Endodermal cell (in vitro differentiated cells): ENCODE data around the gene SCN11A. TPM values are rescaled to one million over a fixed set of nuclear protein-coding genes. Genes with fewer than 3 reads are reported as not detected.

Experiments used
- DNase-seq: peaks from one replicate; pipeline ENCODE4 v3.0.0-alpha.2; 2017
- H3K27ac ChIP-seq: 2 replicates; pipeline ENCODE4 v1.5.1; 2013; ENCODE audit warnings: mild to moderate bottlenecking, low read depth, low read length, moderate library complexity
- H3K27me3 ChIP-seq: 2 replicates; pipeline ENCODE4 v1.6.1; 2013; ENCODE audit warnings: mild to moderate bottlenecking, low read length, moderate library complexity; ENCODE audit not compliant: insufficient read depth, control insufficient read depth, poor library complexity, severe bottlenecking
- H3K36me3 ChIP-seq: 2 replicates; pipeline ENCODE4 v1.7.0; 2013; ENCODE audit warnings: mild to moderate bottlenecking, low read length, moderate library complexity; ENCODE audit not compliant: control insufficient read depth, insufficient read depth
- H3K4me1 ChIP-seq: one replicate; pipeline ENCODE4 v1.7.0; 2013; ENCODE audit warnings: low read length; ENCODE audit not compliant: control insufficient read depth, insufficient read depth
- H3K4me3 ChIP-seq: 2 replicates; pipeline ENCODE4 v1.5.1; 2013; ENCODE audit warnings: mild to moderate bottlenecking, low read length, moderate library complexity
- H3K9ac ChIP-seq: 2 replicates; pipeline ENCODE4 v1.6.1; 2013; ENCODE audit warnings: mild to moderate bottlenecking, low read length, moderate library complexity; ENCODE audit not compliant: poor library complexity, severe bottlenecking; ENCODE audit errors: extremely low read depth
- H3K9me3 ChIP-seq: 2 replicates; pipeline ENCODE4 v1.6.1; 2013; ENCODE audit warnings: mild to moderate bottlenecking, low read length, moderate library complexity; ENCODE audit not compliant: control insufficient read depth
- H3K27ac Mint-ChIP-seq: 2 replicates; pipeline ENCODE4 v1.8.0; 2020; ENCODE audit warnings: mixed read lengths
- H3K27me3 Mint-ChIP-seq: 2 replicates; pipeline ENCODE4 v1.8.0; 2021; ENCODE audit warnings: mild to moderate bottlenecking, mixed read lengths; ENCODE audit not compliant: insufficient read depth
- H3K36me3 Mint-ChIP-seq: 2 replicates; pipeline ENCODE4 v1.8.0; 2020; ENCODE audit warnings: low read depth, mixed read lengths
- H3K4me1 Mint-ChIP-seq: 2 replicates; pipeline ENCODE4 v1.8.0; 2020; ENCODE audit warnings: mixed read lengths
- H3K4me3 Mint-ChIP-seq: 2 replicates; pipeline ENCODE4 v1.8.0; 2020; ENCODE audit warnings: mild to moderate bottlenecking, moderate library complexity, mixed read lengths
- H3K9me3 Mint-ChIP-seq: 2 replicates; pipeline ENCODE4 v1.8.0; 2020; ENCODE audit warnings: mild to moderate bottlenecking, mixed read lengths
- CTCF ChIP-seq: fragments of 200-600 bp; sonication (generic); conservative IDR thresholded peaks from 2 replicates; pipeline ENCODE4 v1.5.0; 2021; ENCODE audit warnings: antibody characterized with exemption, mild to moderate bottlenecking
- WGBS, 2 experiments: methylation state at CpG; one replicate each; pipeline versions ENCODE4 v1.1.5 to v1.1.7; 2013; ENCODE audit warnings: missing lambda C conversion rate in 2 of 2, mixed read lengths in 1 of 2; ENCODE audit not compliant: insufficient coverage in 1 of 2, insufficient read length in 1 of 2; 5-methylcytosine and 5-hydroxymethylcytosine counted together
- total RNA-seq, 2 donors: library from RNA; stranded (reverse); fragmentation: NEBNext Ultra II Directional in 1 of 2; extraction: Animal tissue kit (Norgen Biotek cat#: 25700) in 1 of 2; gene quantifications; 2 replicates in 1 of 2; 3 replicates in 1 of 2; pipeline ENCODE4 v1.2.1, GENCODE V29; 2021

Gene SCN11A
- total RNA-seq, 2 donors from 2014 or later = 0.40 to 0.81 TPM

- peak; percentile 84 for DNase-seq
- peaks cover 3% of the 10 kb centered on the region for H3K9me3 Mint-ChIP-seq
- no peak for TF ChIP-seq CTCF
- Histone ChIP-seq H3K27ac (no peak overlapping the region), H3K36me3 (no peaks in the 10 kb centered on the region), H3K4me1 (no peaks in the 10 kb centered on the region), H3K4me3 (no peak overlapping the region), H3K27me3 (no peaks in the 10 kb centered on the region), H3K9me3 (no peaks in the 10 kb centered on the region), H3K9ac (no peak overlapping the region)
- H3K4me1 Mint-ChIP-seq = peaks cover 7% of the 10 kb centered on the region
- H3K27ac Mint-ChIP-seq = no peak overlapping the region
- H3K4me3 Mint-ChIP-seq = no peak overlapping the region
- WGBS, 2 experiments = 57 to 72% methylated on average over 2 of the region's 2 CpGs
- no peaks in the 10 kb centered on the region for H3K36me3 Mint-ChIP-seq
- no peaks in the 10 kb centered on the region for H3K27me3 Mint-ChIP-seq
These were observed 38.5 kb downstream of the SCN11A start for GRCh38 chr3:39013289-39013688.

DNA sequence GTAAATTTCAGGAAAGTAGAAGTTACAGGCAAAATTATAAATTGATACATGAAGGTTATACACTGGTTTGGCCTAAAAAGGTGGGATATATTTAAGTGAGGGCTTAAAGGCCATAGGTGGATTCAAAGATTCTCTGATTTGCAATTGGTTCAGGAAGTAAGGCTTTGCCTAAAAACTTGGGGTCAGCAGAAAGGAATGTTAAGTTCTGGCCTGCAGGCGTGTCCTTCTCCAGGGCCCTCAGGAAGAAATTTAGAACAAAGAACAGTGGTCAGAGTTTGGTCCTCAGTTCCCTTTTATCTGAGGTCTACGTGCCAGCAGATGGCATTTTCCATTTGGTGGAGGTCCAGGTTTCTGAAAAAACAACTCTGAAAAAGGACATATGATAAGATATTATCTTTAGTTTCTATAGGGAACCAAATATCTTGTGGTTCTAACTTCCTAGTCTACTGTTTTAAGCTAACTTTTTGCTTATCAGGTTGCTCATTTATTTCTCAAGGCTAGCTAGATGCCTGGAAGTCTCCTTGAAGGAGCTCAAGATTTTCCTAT, 40.5 kb downstream of the SCN11A start:
- H3K9ac ChIP-seq = no peak overlapping the region
- Mint-ChIP-seq H3K27ac (no peak overlapping the region), H3K27me3 (no peaks in the 10 kb centered on the region), H3K36me3 (no peaks in the 10 kb centered on the region), H3K4me3 (no peak overlapping the region), H3K4me1 (peaks cover 7% of the 10 kb centered on the region), H3K9me3 (peaks cover 3% of the 10 kb centered on the region)
- H3K4me3 ChIP-seq = no peak overlapping the region
- 91 to 100% methylated on average over 2 of the region's 2 CpGs for WGBS, 2 experiments
- DNase-seq = no peak
- TF ChIP-seq CTCF = no peak
- no peaks in the 10 kb centered on the region for H3K36me3 ChIP-seq
- no peaks in the 10 kb centered on the region for H3K27me3 ChIP-seq
- no peak overlapping the region for H3K27ac ChIP-seq
- no peaks in the 10 kb centered on the region for H3K9me3 ChIP-seq
- no peaks in the 10 kb centered on the region for H3K4me1 ChIP-seq

DNA sequence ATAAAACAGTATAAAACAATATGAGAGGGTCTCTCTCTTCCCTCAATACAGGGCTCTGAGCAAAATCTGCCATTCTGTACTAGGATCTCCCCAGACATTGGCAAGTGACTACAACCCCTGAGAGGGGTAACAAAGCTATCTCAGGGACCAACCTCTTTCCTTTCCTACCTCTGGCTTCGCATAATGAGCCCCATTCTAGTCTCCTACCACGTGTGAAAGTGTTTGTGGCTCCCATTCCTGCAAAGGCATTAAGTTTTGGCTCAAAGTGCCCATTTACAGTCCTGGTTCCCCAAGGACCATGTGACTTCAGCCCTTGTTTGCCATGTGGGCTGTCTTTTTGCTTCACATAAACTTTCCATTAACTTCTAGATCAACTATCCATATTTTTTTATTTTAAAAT, 46.4 kb downstream of the SCN11A start:
- Mint-ChIP-seq H3K27me3 (no peaks in the 10 kb centered on the region), H3K4me3 (no peak overlapping the region), H3K9me3 (peaks cover 3% of the 10 kb centered on the region), H3K27ac (no peak overlapping the region), H3K36me3 (no peaks in the 10 kb centered on the region), H3K4me1 (no peaks in the 10 kb centered on the region)
- Histone ChIP-seq H3K4me1 (no peaks in the 10 kb centered on the region), H3K27ac (no peak overlapping the region), H3K9ac (no peak overlapping the region), H3K27me3 (no peaks in the 10 kb centered on the region), H3K4me3 (no peak overlapping the region), H3K9me3 (no peaks in the 10 kb centered on the region), H3K36me3 (no peaks in the 10 kb centered on the region)
- TF ChIP-seq CTCF = no peak
- 56 to 69% methylated on average over 2 of the region's 2 CpGs for WGBS, 2 experiments
- no peak for DNase-seq

Other genes with a start within 250 kb of the SCN11A start
- gene SCN10A, start 235.7 kb downstream of the SCN11A start, total RNA-seq = not detected
- gene WDR48, start 72 bp upstream of the SCN11A start, total RNA-seq = 10 to 100 TPM; 57.5 to 60.4 TPM
- gene GORASP1, start 55.7 kb upstream of the SCN11A start, total RNA-seq = 10 to 100 TPM; 47.4 to 48.9 TPM
- 1 to 10 TPM; 5.7 to 5.8 TPM for gene TTC21A, start 55.7 kb upstream of the SCN11A start, total RNA-seq
- 10 to 100 TPM in 1 of 2 donors, 1 to 10 TPM in 1; 9.2 to 11.1 TPM for gene CSRNP1, start 101.6 kb upstream of the SCN11A start, total RNA-seq
- not detected for gene XIRP1, start 140.7 kb upstream of the SCN11A start, total RNA-seq
- not detected for gene CX3CR1, start 228.1 kb upstream of the SCN11A start, total RNA-seq